ENCODE results near the gene TARS1.

GRCh38 chr5:33432656-33433055, 8.1 kb upstream of the TARS1 start:
- TF ChIP-seq CTCF (IDR thresholded peaks at IDR 0.05) (no peak), POLR2A (IDR thresholded peaks at IDR 0.05) (no peak)

Measured in suprapubic skin (tissue), 3 donors.